Measurements from ENCODE around the gene TAS2R43.
"Not testable (repeated sequence)": the region's sequence is repeated elsewhere in the genome, so short reads cannot be mapped to it uniquely, and the experiment has no call there.

Gene TAS2R43

DNA sequence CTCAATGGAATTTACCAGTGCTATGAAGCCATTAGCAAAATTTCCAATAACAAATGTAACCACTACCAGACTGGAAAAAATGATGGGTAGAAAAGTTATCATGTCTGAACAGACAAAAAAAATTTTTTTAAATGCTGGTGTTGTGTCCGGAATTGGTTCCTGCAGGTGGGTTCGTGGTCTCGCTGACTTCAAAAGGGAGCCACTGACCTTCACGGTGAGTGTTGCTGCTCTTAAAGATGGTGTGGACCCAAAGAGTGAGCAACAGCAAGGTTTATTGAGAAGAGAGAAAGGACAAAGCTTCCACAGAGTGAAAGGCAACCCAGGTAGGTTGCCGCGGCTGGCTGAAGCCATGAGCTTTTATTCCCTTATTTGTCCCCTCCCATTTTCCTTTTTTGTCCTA, at the start of gene TAS2R43:
Gene TAS2R43, minus strand, starts transcription at position 186 of the 400 bp plus-strand sequence. Its CDS starts 84 bp downstream, at position 102.
- DNase-seq (ENCODE audit: low spot score): no peak

DNA sequence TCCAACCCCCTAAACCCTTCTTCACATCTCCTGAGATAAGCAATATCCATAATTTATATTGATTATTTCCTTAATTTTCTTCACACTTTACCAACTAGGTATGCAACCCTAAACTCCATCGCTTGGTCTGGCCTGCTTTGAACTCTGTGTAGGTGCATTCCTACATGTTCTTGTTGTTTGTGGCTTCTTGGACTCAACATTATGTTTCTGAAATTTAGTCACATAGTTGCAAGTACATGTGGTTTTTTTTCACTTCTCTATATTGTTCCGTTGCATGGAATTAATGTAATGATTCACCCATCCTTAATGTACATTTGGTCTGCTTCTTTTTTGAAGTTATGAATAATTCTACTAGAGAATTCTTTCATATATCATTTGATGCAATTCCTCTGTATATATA, 44.0 kb upstream of the TAS2R43 start:
- DNase-seq (ENCODE audit: low spot score): no peak

DNA sequence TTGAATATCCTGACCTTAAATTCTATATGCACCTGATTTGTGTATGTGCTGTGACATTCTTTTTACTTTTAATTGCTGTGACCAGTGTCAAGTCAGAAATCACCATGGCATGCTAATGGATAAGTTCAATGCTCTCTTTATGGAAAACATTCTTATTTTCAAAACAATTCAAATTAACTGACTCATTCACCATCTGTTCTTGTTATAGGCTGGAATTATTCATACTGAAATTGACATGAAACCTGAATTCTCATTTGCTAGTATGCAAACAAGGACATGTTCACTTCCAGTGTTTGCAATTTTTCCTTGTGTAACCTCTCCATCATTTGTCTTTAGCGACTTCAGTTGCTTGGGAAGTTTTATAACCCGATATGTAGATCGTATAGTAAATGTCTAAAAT, 42.2 kb upstream of the TAS2R43 start, which contains the start of gene TAS2R30:
Gene TAS2R30, minus strand, starts transcription at position 340 of the 400 bp plus-strand sequence. CDS start 400 bp downstream, outside the sequence.
- no peak for DNase-seq (ENCODE audit: low spot score)

DNA sequence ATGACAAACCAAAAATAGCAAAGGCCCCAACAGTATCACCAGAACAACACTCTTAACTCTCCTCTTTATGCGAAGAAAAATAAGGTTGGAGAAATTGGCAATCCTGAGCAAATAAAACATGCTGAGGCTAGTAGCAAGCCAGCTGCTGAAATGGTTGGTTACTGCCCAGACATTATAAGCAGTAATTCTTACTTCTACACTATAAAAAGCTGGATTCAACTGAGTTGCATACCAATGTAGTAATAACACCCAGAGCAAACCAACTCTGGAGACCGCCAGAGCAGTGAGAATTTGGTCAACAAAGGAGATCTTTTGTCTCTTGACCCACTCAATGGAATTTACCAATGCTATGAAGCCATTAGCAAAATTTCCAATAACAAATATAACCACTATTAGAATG, 41.7 kb upstream of the TAS2R43 start:
- DNase-seq (ENCODE audit: low spot score): no peak

GRCh38 chr12:11133162-11133561, 41.0 kb upstream of the TAS2R43 start:
- no peak for DNase-seq (ENCODE audit: low spot score)

- no peak for DNase-seq (ENCODE audit: low spot score)
Observed at GRCh38 chr12:11130999-11131398, 38.9 kb upstream of the TAS2R43 start.

DNA sequence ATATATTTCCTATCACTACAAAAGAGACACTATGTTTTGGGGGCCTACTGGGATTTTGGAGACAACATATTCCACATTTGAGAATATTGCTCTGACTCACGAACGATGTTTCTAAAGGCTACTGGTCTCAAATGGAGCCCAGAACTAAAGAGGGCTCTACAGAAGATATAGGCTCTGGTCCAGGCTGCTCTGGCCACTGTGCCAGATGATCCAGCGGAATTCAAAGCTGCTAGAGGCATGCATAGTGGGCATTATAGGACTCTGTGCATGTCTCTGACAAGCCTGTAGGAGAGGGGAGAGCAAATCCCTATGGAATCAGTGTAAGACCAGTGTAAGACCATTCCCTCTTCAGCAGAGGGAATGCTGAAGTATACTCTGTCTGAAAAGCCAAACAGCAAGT, 38.3 kb upstream of the TAS2R43 start:
- DNase-seq (ENCODE audit: low spot score): no peak

GRCh38 chr12:11114130-11114529, 22.0 kb upstream of the TAS2R43 start:
- DNase-seq (ENCODE audit: low spot score): not testable (repeated sequence)

DNA sequence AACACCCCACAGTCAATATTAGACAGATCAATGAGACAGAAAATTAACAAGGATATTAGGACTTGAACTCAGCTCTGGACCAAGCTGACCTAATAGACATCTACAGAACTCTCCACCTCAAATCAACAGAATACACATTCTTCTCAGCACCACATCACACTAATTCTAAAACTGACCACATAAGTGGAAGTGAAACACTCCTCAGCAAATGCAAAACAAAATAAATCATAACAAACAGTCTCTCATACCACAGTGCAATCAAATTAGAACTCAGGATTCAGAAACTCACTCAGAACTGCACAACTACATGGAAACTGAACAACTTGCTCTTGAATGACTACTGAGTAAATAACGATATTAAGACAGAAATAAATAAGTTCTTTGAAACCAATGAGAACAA, 19.1 kb upstream of the TAS2R43 start:
- not testable (repeated sequence) for DNase-seq (ENCODE audit: low spot score)

GRCh38 chr12:11108862-11109261, 16.7 kb upstream of the TAS2R43 start:
- DNase-seq (ENCODE audit: low spot score): no peak

- DNase-seq (ENCODE audit: low spot score): no peak
Observed at GRCh38 chr12:11107719-11108118, 15.6 kb upstream of the TAS2R43 start.

DNA sequence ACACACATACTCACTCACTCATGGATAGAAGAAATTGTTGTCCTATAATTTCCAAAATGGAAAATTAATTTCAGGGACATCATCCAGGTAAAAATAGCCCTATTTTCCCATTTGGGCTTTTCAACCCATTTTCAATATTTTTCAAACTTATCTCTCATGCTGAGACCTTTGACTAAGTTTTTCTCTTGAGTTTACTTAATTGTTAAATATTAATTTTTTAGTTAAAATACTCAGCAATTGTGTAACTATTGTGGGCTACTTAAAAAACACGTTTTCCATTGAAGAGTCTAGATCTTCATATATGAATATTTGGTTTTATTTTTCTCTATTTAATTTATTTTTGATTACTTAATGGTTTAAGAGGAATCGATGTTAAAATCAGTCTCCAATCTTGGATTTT, 14.2 kb upstream of the TAS2R43 start:
- DNase-seq (ENCODE audit: low spot score): no peak

DNA sequence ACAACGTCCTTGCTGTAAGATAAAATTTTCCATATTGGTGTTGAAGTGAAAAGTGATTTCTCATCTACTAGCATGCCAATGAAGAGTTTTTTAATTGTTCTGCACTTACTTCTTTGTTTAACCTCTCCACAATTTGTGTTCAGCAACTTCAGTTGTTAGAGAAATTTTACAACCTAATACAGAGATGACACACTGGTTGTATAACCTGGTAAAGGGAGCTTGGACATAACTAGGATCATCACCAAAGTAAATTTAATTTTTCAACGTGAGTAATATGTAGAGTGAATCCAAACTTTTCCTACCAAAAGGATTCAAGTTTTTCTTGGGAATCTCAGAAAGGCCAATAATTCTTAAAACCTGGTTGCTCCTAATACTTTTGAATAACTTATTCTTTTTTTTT, 13.4 kb upstream of the TAS2R43 start:
- DNase-seq (ENCODE audit: low spot score): no peak

- not testable (repeated sequence) for DNase-seq (ENCODE audit: low spot score)
Observed at GRCh38 chr12:11094910-11095309, 2.8 kb upstream of the TAS2R43 start.

DNA sequence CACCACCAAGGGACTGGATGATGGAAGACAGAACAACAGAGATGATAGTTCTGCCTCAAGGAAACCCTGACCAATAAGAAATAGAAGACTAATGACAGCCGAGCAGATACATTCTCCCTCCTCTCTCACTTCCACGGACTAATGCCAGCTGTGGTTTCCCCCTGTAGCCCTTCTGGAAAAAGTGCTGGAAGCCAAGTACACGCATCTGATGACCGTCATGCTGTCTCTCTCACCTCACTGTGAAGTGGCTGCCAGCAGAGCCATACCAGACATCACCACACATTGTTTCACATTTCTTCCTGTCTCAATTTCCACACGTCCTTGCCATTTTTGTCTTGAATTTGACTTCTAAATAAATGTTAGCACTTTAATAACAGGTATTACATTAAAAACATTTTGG, 2.9 kb downstream of the TAS2R43 start:
- DNase-seq (ENCODE audit: low spot score): no peak

GRCh38 chr12:11085419-11085818, 6.7 kb downstream of the TAS2R43 start:
- DNase-seq (ENCODE audit: low spot score): no peak

DNA sequence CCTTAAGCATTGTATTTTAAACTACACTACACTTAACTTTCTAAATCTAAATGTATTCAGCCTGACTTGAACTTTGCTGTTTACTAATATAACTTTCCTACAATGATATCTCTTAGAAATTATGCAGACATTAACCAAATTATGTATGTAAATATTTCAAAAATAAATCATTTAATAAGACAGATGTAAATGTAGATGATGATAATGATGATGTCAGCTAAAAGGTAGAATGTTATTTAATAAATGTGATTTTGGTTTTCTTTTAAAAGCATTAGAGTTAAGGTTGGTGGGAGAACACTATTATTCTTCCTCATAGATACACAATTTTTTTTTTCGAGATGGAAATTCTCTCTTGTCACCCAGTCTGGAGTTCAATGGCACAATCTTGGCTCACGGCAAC, 10.1 kb downstream of the TAS2R43 start:
- DNase-seq (ENCODE audit: low spot score): no peak

DNA sequence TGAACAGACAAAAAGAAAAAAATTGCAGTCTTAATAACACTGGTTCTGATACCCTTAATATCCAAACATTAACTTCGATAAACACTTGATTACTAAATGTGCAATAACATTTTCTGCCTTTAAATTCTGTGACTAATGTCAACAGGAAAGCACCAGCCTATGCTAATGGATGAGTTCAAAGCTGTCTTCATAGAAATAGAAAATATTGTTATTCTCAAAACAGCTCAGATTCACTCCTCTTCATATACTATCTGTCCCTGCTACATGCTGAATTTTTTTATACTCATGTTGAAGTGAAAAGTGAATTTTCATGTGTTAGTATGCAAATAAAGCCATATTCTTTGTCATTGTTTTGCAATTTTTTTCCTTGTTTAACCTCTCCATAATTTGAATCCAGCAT, 13.9 kb downstream of the TAS2R43 start:
- DNase-seq (ENCODE audit: low spot score): no peak

- no peak for DNase-seq (ENCODE audit: low spot score)
Observed at GRCh38 chr12:11075642-11076041, 16.5 kb downstream of the TAS2R43 start.

GRCh38 chr12:11071414-11071813, 20.7 kb downstream of the TAS2R43 start:
- no peak for DNase-seq (ENCODE audit: low spot score)

- no peak for DNase-seq (ENCODE audit: low spot score)
Observed at GRCh38 chr12:11070999-11071398, 21.1 kb downstream of the TAS2R43 start.

GRCh38 chr12:11069854-11070365, 22.2 kb downstream of the TAS2R43 start:
- DNase-seq (ENCODE audit: low spot score): no peak

DNA sequence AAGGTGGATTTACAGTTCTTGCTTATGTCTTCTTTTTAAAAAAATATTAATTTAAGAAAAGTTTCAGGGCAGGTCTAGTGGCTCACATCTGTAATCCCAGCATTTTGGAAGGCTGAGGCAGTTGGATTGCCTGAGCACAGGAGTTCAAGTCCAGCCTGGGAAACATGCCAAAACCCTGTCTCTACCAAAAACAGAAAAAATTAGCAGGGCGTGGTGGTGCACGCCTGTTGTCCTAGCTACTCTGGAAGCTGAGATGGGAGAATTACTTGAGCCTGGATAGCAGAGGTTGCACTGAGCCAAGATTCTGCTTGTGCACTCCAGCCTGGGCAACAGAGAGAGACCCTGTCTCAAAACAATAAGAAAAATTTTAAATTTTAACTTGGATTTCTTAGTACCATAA, 24.6 kb downstream of the TAS2R43 start:
- DNase-seq (ENCODE audit: low spot score): peak; percentile 38

GRCh38 chr12:11062194-11062593, 29.9 kb downstream of the TAS2R43 start, which contains the start of gene TAS2R46:
Gene TAS2R46 (minus strand): TSS chr12:11062294. CDS start chr12:11062294, 0 bp downstream.
- DNase-seq (ENCODE audit: low spot score): not testable (repeated sequence)
